Measurements from ENCODE around the gene STAC3. TPM values are rescaled to one million over a fixed set of nuclear protein-coding genes. Genes with fewer than 3 reads are reported as not detected.

The STAC3 gene
- total and polyA plus RNA-seq, 5 donors from 2014 or later = 0.10 to 2.6 (median 0.35) TPM; not detected in 1

DNA sequence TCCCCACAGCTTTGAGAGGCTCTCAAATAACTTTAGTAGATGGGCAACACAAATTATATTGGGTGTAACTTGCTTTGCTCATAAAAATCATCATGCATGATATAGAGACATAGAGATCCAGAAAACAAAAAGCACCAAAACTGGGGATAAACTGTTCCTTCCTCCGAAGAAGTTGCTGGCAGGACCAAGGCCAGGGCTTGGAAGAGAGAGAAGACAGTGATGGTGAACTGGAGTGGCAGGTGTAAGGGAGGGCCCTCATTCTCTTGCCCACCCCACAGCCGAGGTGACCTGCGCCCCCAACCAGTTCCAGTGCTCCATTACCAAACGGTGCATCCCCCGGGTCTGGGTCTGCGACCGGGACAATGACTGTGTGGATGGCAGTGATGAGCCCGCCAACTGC, 49.8 kb downstream of the STAC3 start:
- DNase-seq (no peak), ATAC-seq (ENCODE audit: low read depth in 2 of 2) (no peak)
- Mint-ChIP-seq H3K9me3 (no peaks in the 10 kb centered on the region), H3K27me3 (no peaks in the 10 kb centered on the region), H3K4me3 (no peak overlapping the region), H3K36me3 (no peaks in the 10 kb centered on the region), H3K4me1 (no peaks in the 10 kb centered on the region), H3K27ac (no peak overlapping the region)
- Histone ChIP-seq H3K4me1 (ENCODE audit: control insufficient read depth, insufficient read depth, low read length, poor library complexity, severe bottlenecking) (no peaks in the 10 kb centered on the region), H3K9me3 (ENCODE audit: control insufficient read depth in 2 of 2, low read length in 2 of 2) (no peaks in the 10 kb centered on the region), H3K36me3 (ENCODE audit: control insufficient read depth, insufficient read depth, low read length) (no peaks in the 10 kb centered on the region), H3K27me3 (ENCODE audit: control insufficient read depth, insufficient read depth, low read length) (no peaks in the 10 kb centered on the region), H3K27ac (ENCODE audit: insufficient read depth, low read length, poor library complexity, severe bottlenecking) (no peak overlapping the region), H3K4me3 (ENCODE audit: low read depth, low read length) (no peak overlapping the region)

DNA sequence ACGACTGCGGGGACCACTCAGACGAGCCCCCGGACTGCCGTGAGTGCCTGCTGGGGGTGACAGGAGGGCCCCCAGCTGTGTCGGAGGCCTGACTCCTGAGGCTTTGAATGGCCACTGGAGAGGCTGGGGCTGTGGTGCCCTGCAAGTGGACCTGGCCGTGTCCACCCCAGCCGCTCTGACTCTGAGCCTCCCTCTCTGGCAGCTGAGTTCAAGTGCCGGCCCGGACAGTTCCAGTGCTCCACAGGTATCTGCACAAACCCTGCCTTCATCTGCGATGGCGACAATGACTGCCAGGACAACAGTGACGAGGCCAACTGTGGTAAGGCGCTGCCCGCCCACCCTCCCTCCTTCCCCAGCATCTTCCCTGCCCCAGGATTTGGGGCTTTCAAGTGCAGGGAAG, 50.5 kb downstream of the STAC3 start:
- ATAC-seq (ENCODE audit: low read depth in 2 of 2) (no peak), DNase-seq (no peak)
- H3K36me3 ChIP-seq (ENCODE audit: control insufficient read depth, insufficient read depth, low read length) = no peaks in the 10 kb centered on the region
- H3K27ac Mint-ChIP-seq = no peak overlapping the region
- H3K27me3 ChIP-seq (ENCODE audit: control insufficient read depth, insufficient read depth, low read length) = no peaks in the 10 kb centered on the region
- H3K4me3 ChIP-seq (ENCODE audit: low read depth, low read length) = no peak overlapping the region
- no peak overlapping the region for H3K27ac ChIP-seq (ENCODE audit: insufficient read depth, low read length, poor library complexity, severe bottlenecking)
- H3K36me3 Mint-ChIP-seq = no peaks in the 10 kb centered on the region
- no peaks in the 10 kb centered on the region for H3K27me3 Mint-ChIP-seq
- H3K4me3 Mint-ChIP-seq = no peak overlapping the region
- no peaks in the 10 kb centered on the region for H3K9me3 Mint-ChIP-seq
- H3K4me1 ChIP-seq (ENCODE audit: control insufficient read depth, insufficient read depth, low read length, poor library complexity, severe bottlenecking) = no peaks in the 10 kb centered on the region
- no peaks in the 10 kb centered on the region for H3K4me1 Mint-ChIP-seq
- H3K9me3 ChIP-seq (ENCODE audit: control insufficient read depth in 2 of 2, low read length in 2 of 2) = no peaks in the 10 kb centered on the region

DNA sequence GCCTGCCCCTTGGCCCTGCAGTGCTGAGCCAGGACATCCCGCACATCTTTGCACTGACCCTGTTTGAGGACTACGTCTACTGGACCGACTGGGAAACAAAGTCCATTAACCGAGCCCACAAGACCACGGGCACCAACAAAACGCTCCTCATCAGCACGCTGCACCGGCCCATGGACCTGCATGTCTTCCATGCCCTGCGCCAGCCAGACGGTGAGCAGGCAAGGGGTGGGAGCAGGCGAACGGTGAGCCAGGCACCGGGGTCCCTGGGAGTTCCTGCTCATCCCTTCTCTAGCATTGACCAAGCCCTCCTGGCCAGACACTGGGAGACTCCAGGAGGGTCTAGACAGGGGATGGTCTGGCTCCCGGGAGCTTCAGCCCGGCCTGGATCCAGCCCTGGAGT, 51.8 kb downstream of the STAC3 start:
- no peaks in the 10 kb centered on the region for H3K4me1 Mint-ChIP-seq
- no peaks in the 10 kb centered on the region for H3K27me3 Mint-ChIP-seq

DNA sequence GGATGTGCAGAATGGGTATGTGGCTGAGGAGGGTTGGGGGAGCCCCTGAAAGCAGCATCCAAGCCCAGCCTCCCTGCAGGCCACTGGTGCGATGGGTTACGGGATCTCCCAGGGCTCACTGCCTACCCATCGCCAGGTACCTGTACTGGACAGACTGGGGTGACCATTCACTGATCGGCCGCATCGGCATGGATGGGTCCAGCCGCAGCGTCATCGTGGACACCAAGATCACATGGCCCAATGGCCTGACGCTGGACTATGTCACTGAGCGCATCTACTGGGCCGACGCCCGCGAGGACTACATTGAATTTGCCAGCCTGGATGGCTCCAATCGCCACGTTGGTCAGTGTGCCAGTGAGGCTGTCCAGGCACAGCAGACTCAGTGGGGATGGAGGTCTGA, 52.7 kb downstream of the STAC3 start:
- H3K27ac ChIP-seq (ENCODE audit: insufficient read depth, low read length, poor library complexity, severe bottlenecking) = no peak overlapping the region
- no peak overlapping the region for H3K4me3 ChIP-seq (ENCODE audit: low read depth, low read length)
- Mint-ChIP-seq H3K27me3 (no peaks in the 10 kb centered on the region), H3K9me3 (no peaks in the 10 kb centered on the region), H3K36me3 (no peaks in the 10 kb centered on the region), H3K27ac (no peak overlapping the region), H3K4me1 (no peaks in the 10 kb centered on the region), H3K4me3 (no peak overlapping the region)
- no peak for DNase-seq
- ATAC-seq (ENCODE audit: low read depth in 2 of 2) = no peak
- H3K9me3 ChIP-seq (ENCODE audit: control insufficient read depth in 2 of 2, low read length in 2 of 2) = no peaks in the 10 kb centered on the region
- H3K4me1 ChIP-seq (ENCODE audit: control insufficient read depth, insufficient read depth, low read length, poor library complexity, severe bottlenecking) = no peaks in the 10 kb centered on the region
- no peaks in the 10 kb centered on the region for H3K27me3 ChIP-seq (ENCODE audit: control insufficient read depth, insufficient read depth, low read length)
- no peaks in the 10 kb centered on the region for H3K36me3 ChIP-seq (ENCODE audit: control insufficient read depth, insufficient read depth, low read length)

More for the DNA sequence above, 51.8 kb downstream of the STAC3 start:
- Histone ChIP-seq H3K4me3 (ENCODE audit: low read depth, low read length) (no peak overlapping the region), H3K9me3 (ENCODE audit: control insufficient read depth in 2 of 2, low read length in 2 of 2) (no peaks in the 10 kb centered on the region), H3K36me3 (ENCODE audit: control insufficient read depth, insufficient read depth, low read length) (no peaks in the 10 kb centered on the region), H3K4me1 (ENCODE audit: control insufficient read depth, insufficient read depth, low read length, poor library complexity, severe bottlenecking) (no peaks in the 10 kb centered on the region), H3K27me3 (ENCODE audit: control insufficient read depth, insufficient read depth, low read length) (no peaks in the 10 kb centered on the region), H3K27ac (ENCODE audit: insufficient read depth, low read length, poor library complexity, severe bottlenecking) (no peak overlapping the region)
- no peak for DNase-seq
- no peak overlapping the region for H3K4me3 Mint-ChIP-seq
- no peaks in the 10 kb centered on the region for H3K36me3 Mint-ChIP-seq
- H3K27ac Mint-ChIP-seq = no peak overlapping the region
- ATAC-seq (ENCODE audit: low read depth in 2 of 2) = no peak
- no peaks in the 10 kb centered on the region for H3K9me3 Mint-ChIP-seq

DNA sequence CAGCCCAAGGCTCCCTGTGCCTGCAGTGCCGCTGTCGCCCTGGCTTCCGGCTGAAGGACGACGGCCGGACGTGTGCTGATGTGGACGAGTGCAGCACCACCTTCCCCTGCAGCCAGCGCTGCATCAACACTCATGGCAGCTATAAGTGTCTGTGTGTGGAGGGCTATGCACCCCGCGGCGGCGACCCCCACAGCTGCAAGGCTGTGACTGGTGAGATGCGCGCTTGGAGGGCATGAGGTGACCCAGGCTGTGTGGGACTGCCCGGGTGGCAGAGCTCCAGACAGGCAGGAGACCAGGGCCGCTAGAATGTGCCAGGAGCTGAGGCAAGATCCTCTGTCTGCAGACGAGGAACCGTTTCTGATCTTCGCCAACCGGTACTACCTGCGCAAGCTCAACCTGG, 54.0 kb downstream of the STAC3 start:
- H3K27me3 Mint-ChIP-seq = no peaks in the 10 kb centered on the region
- DNase-seq (no peak), ATAC-seq (ENCODE audit: low read depth in 2 of 2) (no peak)
- H3K4me3 ChIP-seq (ENCODE audit: low read depth, low read length) = no peak overlapping the region
- H3K4me1 Mint-ChIP-seq = no peaks in the 10 kb centered on the region
- H3K9me3 ChIP-seq (ENCODE audit: control insufficient read depth in 2 of 2, low read length in 2 of 2) = no peaks in the 10 kb centered on the region
- H3K27me3 ChIP-seq (ENCODE audit: control insufficient read depth, insufficient read depth, low read length) = no peaks in the 10 kb centered on the region
- H3K27ac ChIP-seq (ENCODE audit: insufficient read depth, low read length, poor library complexity, severe bottlenecking) = no peak overlapping the region
- H3K4me3 Mint-ChIP-seq = no peak overlapping the region
- H3K9me3 Mint-ChIP-seq = no peaks in the 10 kb centered on the region
- no peaks in the 10 kb centered on the region for H3K36me3 ChIP-seq (ENCODE audit: control insufficient read depth, insufficient read depth, low read length)
- no peak overlapping the region for H3K27ac Mint-ChIP-seq
- no peaks in the 10 kb centered on the region for H3K36me3 Mint-ChIP-seq
- no peaks in the 10 kb centered on the region for H3K4me1 ChIP-seq (ENCODE audit: control insufficient read depth, insufficient read depth, low read length, poor library complexity, severe bottlenecking)

DNA sequence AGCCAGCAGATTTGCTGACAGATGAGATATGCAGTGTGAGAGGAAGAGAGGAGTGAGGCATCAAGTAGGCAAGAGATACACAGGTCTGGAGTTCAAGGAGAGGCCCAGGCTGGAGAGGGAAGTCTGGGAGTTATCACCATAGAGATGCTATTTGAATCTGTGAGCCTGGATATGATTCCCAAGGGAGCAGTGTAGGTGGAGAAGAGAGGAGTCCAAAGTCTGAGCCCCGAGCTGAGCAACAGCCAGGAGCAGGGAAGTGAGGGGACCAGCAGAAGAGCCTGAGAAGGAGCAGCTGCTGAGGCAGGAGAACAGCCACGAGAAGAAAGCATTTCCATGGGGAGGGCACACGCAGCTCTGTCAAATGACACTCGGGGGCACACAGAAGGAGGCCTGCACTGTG, 54.5 kb downstream of the STAC3 start:
- Mint-ChIP-seq H3K4me1 (no peaks in the 10 kb centered on the region), H3K27ac (peak overlapping the region in 1 of 3 donors; percentile 48), H3K27me3 (no peaks in the 10 kb centered on the region), H3K9me3 (no peaks in the 10 kb centered on the region), H3K36me3 (no peaks in the 10 kb centered on the region), H3K4me3 (no peak overlapping the region)
- Histone ChIP-seq H3K36me3 (ENCODE audit: control insufficient read depth, insufficient read depth, low read length) (no peaks in the 10 kb centered on the region), H3K4me3 (ENCODE audit: low read depth, low read length) (no peak overlapping the region), H3K4me1 (ENCODE audit: control insufficient read depth, insufficient read depth, low read length, poor library complexity, severe bottlenecking) (no peaks in the 10 kb centered on the region), H3K27ac (ENCODE audit: insufficient read depth, low read length, poor library complexity, severe bottlenecking) (no peak overlapping the region), H3K27me3 (ENCODE audit: control insufficient read depth, insufficient read depth, low read length) (no peaks in the 10 kb centered on the region), H3K9me3 (ENCODE audit: control insufficient read depth in 2 of 2, low read length in 2 of 2) (no peaks in the 10 kb centered on the region)
- no peak for ATAC-seq (ENCODE audit: low read depth in 2 of 2)
- no peak for DNase-seq

DNA sequence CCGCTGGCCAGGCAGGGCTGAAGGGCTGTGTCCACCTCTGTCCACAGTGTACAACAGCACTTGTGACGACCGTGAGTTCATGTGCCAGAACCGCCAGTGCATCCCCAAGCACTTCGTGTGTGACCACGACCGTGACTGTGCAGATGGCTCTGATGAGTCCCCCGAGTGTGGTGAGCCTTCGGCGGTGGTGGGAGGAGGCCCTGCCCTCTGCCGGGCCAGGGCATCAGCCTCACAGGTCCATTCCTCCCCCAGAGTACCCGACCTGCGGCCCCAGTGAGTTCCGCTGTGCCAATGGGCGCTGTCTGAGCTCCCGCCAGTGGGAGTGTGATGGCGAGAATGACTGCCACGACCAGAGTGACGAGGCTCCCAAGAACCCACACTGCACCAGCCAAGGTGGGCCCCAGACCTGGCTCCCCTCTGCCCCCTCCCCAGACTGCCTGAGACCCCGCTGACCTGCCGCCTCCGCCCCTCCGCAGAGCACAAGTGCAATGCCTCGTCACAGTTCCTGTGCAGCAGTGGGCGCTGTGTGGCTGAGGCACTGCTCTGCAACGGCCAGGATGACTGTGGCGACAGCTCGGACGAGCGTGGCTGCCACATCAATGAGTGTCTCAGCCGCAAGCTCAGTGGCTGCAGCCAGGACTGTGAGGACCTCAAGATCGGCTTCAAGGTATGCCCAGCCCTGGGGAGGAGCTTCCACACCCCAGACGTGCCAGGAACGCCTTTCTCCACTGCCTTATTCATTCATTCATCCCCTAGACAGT, 55.2 kb downstream of the STAC3 start:
- Mint-ChIP-seq H3K9me3 (no peaks in the 10 kb centered on the region), H3K4me1 (no peaks in the 10 kb centered on the region), H3K27ac (no peak overlapping the region), H3K36me3 (no peaks in the 10 kb centered on the region), H3K4me3 (no peak overlapping the region), H3K27me3 (no peaks in the 10 kb centered on the region)
- no peak overlapping the region for H3K4me3 ChIP-seq (ENCODE audit: low read depth, low read length)
- no peaks in the 10 kb centered on the region for H3K36me3 ChIP-seq (ENCODE audit: control insufficient read depth, insufficient read depth, low read length)
- no peaks in the 10 kb centered on the region for H3K4me1 ChIP-seq (ENCODE audit: control insufficient read depth, insufficient read depth, low read length, poor library complexity, severe bottlenecking)
- DNase-seq (no peak), ATAC-seq (ENCODE audit: low read depth in 2 of 2) (no peak)
- no peak overlapping the region for H3K27ac ChIP-seq (ENCODE audit: insufficient read depth, low read length, poor library complexity, severe bottlenecking)
- no peaks in the 10 kb centered on the region for H3K27me3 ChIP-seq (ENCODE audit: control insufficient read depth, insufficient read depth, low read length)
- H3K9me3 ChIP-seq (ENCODE audit: control insufficient read depth in 2 of 2, low read length in 2 of 2) = no peaks in the 10 kb centered on the region

DNA sequence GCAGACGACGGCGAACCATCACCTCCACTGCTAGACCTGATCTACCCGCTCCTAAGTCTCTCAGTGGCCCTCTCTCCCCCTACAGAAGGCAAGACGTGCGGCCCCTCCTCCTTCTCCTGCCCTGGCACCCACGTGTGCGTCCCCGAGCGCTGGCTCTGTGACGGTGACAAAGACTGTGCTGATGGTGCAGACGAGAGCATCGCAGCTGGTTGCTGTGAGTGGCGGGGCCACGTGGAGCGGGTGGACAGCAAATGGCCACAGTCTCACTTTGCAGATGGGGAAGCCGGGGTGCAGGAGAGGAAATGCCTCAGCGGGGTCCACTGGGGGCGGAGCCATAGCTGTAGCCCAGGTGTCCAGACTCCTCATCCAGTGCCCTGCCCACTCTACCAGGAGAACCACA, 55.8 kb downstream of the STAC3 start:
- Histone ChIP-seq H3K4me3 (ENCODE audit: low read depth, low read length) (no peak overlapping the region), H3K4me1 (ENCODE audit: control insufficient read depth, insufficient read depth, low read length, poor library complexity, severe bottlenecking) (no peaks in the 10 kb centered on the region), H3K27me3 (ENCODE audit: control insufficient read depth, insufficient read depth, low read length) (no peaks in the 10 kb centered on the region), H3K27ac (ENCODE audit: insufficient read depth, low read length, poor library complexity, severe bottlenecking) (no peak overlapping the region), H3K36me3 (ENCODE audit: control insufficient read depth, insufficient read depth, low read length) (no peaks in the 10 kb centered on the region), H3K9me3 (ENCODE audit: control insufficient read depth in 2 of 2, low read length in 2 of 2) (no peaks in the 10 kb centered on the region)
- Mint-ChIP-seq H3K27ac (no peak overlapping the region), H3K9me3 (no peaks in the 10 kb centered on the region), H3K4me3 (no peak overlapping the region), H3K36me3 (no peaks in the 10 kb centered on the region), H3K27me3 (no peaks in the 10 kb centered on the region), H3K4me1 (no peaks in the 10 kb centered on the region)
- DNase-seq (no peak), ATAC-seq (ENCODE audit: low read depth in 2 of 2) (no peak)

All from CD4-positive, CD25-positive, alpha-beta regulatory T cell (primary cell).